Dermis blood vessel endothelial cell (primary cell): ENCODE measurements around the gene PTPRH. TPM values are rescaled to one million over a fixed set of nuclear protein-coding genes. Genes with fewer than 3 reads are reported as not detected.

Source experiments
- DNase-seq: peaks from one replicate; pipeline ENCODE4 v3.0.0; 2010
- total RNA-seq: library from RNA; depleted of rRNA; stranded (reverse); fragments of >200 nt; gene quantifications from 2 replicates; pipeline ENCODE4 v1.2.3, GENCODE V29; 2014

Gene PTPRH
- total RNA-seq, 1 donor from 2014 or later: 0.17 TPM

DNA sequence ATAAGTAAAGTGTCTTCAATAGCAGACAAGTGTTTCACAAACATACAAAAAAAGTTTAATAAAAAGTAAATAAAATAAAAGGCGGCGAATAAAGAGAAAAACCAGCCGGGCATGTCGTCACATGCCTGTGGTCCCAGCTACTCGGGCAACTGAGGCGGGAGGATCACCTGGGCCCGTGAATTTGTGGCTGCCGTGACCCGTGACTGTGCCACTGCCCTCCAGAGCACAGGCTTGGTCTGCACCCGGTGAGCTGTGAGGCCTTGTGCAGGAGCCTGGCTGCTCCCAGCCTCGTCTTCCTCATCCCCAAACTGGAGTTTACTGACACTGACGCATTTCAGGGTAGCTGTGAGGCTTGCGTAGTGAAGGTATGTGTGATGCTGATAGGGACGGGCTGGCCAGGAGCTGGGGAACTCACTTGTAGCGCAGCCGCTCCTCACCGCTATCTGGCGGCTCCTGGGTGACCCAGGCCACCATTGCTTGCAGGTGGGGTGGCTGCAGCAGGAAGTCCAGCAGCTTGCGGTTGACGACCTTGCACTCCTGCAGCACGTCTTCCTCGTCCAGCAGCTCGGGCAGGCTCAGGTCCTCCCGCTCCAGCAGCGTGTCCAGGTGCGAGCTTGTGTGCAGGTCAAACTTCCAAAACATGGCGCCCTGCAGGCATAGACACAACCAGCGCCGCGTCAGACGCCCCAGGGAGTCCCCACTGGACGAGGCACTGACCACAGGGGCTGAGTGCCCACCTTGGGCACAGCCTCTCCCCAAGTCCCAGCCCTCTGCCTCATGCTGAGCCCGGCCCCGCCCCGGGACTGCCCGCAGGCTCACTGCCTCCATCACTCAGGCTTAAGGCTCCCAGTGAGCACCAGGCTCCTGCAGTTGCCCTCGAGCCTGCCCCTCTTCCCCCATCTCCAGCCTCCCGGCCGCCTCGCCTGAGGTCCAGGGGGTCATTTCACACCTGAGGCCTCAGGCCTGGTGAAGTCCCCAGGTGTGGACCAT, 37.5 kb upstream of the PTPRH start:
- no peak for DNase-seq

DNA sequence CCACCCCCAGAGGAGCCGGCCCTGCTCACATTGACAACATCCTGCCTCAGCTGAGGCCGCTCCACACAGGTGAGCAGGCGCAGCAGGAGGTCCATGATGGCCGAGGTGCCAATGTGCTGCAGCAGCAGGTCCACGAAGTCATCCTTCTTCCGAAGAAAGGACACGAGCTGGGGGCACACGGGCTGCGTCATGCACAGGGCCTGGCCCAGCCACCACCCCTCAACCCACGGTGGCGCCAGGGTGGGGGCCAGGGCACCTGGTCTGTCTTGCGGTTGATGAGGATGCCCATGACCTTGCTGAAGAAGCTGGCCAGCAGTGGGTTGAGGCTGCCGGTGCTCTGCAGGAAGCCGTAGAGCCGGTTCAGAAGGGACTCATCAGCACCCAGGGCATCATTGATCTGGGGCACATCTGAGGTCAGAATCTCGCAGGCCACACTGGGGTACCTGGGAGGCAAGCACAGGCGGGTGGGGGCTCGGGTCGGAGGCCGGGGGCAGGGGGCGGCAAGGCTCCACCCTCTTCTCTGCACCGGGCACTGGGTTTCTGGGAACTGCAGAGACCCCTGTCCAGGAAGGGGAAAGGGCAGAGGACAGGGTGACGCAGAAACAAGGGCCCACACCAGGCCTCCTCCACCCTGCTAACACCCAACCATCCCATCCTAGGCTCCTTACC, 36.1 kb upstream of the PTPRH start:
- no peak for DNase-seq

DNA sequence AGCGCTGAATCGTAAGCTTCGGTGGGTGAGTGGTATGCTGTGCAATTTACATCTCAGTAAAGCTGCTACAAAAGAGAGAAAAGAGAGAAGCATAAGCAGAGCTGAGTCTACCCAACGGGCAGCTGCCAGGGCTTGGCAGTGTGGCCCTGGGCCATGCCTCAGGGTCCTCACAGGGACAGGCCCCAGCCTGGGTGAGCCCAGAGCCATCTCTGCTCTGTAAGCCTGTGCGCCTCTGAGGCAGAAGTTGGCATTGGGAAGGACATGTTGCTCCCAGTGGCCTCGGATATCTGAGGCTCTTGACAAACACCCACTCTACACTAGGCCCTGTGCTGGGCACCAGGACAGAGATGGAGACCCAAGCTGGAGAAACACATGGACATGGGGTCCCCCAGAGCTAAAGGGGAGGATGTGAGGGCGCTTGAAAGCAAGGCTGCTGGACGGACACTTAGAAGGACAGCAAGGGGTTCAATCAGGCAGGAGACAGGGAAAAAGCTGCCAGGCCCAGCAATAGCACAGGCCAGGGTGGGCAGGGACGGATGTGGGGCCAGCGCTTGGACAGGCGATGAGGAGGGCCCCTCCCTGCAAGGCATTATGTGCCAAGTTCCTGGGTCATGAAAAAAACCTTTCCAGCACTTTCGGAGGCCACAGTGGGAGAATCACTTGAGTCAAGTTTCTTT, 34.8 kb upstream of the PTPRH start:
- DNase-seq: no peak

DNA sequence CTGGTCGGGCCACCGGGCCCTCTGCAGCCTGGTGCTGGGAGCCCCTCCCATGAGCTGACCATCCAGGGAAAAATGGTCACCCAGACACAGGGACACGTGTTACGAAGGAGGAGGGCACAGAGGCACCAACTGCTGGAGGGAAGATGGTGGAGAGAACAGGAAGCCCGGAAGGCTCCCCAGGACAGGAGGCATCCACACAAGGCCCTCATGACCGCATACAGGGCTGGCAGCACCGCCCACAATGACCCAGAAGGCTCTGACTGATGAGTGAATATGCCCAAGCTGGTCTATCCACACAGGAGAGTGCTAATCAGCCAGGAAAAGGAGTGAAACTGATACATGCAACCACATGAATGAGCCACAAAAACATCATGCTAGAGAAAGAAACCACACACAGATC, 33.2 kb upstream of the PTPRH start:
- no peak for DNase-seq

DNA sequence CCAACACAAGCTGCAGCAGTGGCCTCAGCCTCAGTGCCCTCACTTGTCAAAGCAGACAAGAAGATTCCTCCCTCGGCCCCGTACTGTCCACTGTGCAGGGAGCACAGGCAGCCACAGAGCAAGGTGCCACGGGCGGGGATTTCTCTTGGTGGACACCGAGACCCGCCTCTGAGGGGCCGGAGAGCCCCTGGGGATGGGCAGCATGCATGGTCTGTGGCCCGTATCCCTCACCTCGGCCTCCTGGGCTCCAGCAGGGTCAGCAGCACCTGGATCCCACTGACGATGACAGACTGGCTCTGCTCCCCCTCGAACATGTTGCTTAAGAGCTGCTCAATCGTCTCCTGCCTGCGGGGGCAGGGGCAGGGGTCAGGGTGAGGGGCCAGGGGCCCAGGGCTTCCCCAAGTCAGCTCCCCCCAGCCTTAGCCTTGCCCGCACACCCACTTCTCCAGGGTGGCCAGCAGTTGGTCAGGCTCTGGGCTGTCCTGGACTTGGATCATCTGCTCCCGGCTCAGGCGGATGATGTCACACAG, 32.7 kb upstream of the PTPRH start:
- DNase-seq: no peak

DNA sequence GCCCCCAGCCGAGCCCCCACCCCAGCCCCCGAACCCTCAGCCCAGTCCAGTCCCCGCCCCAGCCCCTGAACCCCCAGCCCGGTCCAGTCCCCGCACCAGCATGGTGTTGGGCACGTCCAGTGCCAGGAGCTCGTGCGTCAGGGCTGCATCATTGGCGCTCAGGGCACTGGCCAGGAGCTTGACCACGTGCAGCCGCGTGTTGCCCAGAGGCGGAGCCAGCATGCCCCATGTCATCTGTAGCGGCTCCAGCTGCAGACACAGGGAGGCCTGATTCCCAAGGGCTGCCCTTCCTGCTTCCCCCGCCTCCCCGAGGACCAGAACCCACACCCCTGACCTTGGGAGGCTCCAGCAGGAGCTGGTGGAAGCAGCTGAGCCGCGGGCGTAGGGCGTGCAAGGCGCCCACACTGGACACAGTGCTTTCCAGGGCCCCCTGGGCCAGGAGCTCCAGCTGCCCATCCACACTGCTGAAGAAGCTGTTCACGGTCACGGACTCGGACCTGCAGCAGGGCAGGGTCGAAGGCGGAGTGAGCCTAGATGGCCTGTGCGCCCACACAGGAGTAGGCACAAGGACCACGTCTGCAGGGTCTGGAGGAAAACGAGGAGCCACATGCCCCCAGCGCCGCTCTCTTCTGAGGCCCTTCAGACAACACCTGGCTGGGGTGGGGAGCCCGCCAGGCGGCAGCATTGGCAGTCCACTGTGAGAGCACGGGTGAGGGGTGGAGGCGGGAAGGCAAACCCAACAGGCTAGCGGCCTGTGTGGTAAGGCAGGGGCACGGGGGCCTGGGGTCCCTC, 32.0 kb upstream of the PTPRH start:
- no peak for DNase-seq

DNA sequence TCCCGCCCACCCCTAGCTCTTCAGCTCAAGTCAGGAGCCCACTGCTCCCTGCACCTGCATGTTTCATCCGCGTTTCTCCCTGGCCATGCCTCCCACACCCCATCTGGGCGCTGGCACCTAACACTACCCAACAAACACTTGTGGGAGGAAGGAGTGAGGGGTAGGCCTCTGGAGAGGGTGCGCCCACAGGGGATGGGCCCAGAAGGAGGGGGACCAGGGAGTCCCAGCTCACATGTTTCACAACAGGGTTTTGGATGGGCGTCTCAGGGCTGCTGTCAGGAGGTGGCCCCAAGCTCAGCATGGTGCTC, 31.4 kb upstream of the PTPRH start:
- DNase-seq: no peak

DNA sequence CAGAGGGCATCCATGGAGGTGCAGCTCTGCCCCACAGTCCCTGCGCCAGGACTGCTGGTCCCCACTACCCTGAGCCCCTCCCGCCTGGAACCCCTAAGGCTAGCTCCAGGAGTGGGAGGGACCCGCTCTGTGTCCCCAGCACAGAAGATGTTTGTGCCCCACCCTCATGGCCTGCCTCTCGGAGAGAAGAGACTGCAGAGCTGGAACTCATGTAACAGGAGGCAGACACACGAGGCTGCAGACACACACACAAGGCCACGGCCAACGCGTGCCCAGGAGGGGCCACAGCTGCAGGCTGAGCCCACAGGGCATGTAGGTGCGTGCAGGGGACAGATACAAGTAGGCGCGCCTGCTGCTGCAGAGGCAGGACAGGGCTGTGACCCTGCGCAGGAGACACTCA, 29.7 kb upstream of the PTPRH start:
- DNase-seq: no peak

DNA sequence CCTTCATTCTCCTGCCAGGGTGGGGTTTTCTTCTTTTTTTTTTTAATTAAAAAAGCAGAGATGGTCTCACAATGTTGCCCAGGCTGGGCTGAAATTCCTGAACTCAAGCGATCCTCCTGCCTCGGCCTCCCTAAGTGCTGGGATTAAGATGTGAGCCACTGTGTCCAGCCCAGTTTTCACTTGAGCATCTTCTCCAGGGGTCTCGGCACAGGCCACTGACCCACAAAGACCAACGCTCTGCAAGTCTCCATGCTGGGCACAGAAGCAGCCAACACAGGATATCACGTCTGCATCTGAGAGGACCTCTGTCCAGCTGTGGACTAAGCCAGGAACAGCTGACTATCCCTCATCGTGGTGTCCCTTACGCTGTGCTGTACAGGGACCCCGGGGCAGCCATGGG, 28.7 kb upstream of the PTPRH start:
- DNase-seq: no peak

DNA sequence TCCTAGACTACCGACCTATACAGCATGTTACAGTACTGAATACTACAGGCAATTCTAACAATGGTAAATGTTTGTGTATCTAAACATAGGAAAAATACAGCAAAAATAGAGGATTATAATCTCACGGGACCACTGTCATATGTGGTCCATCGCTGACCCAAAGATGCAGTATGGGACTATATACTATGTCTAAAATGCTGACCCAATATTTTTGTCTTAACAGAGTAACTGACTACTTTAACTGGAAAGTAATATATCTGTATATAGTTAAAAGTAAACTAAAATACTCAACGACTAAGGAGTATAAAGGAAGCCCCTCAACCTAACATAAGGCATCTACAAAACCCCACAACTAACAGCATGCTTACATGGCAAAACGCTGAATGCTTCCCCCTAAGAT, 23.7 kb upstream of the PTPRH start:
- no peak for DNase-seq

DNA sequence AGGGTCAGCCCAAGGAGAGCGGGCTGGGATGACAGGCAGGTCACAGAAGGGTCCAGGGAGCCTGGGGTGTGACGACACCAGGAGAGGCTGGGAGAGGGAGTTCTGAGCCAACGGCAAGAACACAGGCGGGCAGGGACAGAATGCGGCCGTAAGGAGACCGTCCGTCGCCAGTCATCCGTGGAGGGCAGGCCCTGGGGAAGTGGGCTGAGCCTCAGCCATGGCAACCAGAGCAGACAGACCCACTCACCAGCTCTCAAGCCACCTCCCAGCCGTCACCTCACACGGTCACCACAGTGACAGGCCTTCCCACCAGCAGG, 22.9 kb upstream of the PTPRH start:
- no peak for DNase-seq

DNA sequence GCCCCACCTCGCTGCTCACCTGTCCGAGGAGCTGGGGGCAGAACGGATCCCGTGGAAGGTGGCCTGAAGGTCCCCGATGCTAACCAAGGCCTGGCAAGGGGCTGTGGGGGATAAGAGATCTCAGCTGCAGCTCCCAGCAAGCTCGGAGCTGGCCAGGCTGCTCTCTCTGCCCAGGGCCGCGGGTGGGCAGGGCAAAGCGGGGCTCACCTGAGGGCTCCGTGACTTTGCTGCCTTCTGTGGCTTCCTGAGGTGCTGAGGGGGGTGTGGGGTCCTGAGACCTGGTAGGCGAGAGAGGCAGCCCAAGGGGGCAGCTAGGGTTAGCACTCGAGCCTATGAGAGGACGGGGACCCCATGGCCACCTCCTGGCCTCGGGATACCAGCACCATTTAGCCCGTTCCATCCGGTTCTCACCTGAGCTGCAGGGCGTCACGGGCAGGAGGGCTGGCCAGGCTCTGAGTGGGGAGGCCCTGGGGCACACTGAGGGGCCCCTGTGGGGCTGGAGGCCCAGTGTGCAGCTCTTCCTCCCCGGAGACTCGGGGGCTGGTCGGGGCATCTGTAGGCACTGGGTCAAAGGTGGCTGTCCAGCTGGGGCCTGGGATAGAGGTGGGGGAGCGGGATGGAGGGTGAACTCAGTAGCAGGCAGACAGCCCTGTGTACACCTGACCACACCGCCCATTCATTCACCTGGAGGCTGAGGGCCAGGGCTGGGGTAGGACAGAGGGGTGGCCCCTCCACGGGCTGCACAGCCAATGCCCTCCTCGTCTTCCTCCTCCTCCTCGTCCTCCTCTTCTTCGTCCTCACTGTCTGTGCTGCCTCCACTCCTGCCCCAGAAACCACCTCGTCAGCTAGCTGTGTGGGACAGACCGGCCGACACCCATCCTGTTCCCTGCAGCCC, 22.3 kb upstream of the PTPRH start:
- no peak for DNase-seq

DNA sequence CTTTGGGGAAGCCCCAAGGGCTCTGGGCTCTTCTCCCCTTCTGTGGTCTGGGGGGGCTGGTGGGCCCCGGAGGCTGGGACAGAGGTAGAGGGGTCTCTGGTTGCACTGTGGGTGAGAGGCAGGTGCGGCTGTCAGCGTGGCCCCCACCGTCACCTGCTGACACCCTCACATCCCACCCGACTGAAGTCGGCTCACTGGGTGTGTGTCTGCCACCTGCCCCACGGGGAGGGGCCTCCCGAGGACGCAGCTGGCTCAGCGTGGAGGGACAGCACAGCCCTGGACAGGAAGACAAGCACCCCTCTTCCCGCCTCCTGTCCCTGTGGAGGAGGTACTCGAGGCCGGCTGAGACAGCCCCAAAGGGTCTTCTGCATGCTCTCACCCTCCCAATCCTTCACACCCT, 21.5 kb upstream of the PTPRH start:
- no peak for DNase-seq

DNA sequence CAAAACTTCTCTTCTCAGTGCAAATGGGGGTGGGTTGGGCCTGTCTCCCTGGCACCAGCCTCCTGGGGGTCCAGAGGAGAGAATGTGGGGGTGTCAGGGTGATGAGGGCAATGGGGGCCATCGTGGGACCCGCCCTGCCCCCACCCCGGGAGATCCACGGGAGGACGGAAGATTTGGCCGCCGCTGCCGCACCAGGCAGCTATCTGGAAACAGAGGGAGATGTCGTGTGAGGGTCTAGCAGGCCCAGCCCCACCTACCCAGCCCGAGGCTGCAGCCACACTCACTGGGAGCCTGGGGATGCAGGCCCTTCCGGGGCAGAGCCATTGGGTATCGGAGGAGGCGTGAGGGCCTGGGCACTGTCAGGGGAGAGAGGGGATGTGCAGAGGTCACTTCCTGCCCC, 21.0 kb upstream of the PTPRH start:
- no peak for DNase-seq

DNA sequence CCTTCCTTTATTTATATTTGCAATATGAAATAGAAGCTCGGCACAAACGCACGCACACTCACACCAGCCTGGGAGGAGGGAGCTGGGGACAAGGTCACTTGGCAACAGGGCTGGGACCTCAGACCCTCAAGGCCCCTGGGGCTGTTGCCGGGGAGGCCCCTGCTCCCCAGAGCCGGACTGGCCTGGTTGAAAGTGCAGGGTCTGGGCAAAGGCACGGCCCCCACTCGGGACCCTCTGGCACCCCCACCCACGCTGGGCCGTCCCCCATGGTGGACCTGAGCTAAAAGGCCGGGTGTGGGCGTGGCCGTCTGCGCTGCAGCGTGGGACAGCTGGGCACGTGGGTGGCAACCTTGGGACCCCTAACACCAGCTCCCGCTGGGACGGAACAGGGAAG, 20.5 kb upstream of the PTPRH start:
- no peak for DNase-seq

DNA sequence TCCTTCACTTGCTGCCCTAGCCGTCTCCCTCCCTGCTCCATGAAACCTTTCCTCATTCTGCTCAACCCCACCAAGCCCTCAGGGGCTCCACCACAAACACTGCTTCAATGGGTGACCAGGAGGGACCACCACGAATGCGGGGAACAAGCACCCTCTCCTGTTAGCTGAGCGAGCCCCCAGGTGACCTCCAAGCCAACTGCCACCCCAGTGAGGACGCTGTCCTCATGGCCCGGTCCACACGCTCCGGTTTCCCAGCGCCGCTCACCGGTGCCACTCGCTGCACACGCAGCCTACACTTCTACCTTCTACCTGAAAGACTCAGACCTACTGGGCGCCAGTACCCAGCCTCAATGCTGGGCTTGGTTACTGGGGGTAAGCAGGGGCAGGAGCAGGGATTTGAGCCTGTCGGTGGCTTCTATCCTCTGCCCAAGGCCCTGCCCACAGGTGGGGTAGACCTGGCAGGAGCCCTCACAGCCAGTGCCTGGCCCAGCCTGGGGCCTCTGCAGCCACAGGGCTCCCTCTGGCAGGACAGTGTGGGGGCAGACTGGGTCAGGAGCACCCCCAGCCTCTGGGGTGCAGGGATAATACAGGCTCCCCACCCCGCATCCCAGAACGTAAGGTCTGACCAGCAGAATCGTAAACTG, 20.0 kb upstream of the PTPRH start:
- DNase-seq: no peak

DNA sequence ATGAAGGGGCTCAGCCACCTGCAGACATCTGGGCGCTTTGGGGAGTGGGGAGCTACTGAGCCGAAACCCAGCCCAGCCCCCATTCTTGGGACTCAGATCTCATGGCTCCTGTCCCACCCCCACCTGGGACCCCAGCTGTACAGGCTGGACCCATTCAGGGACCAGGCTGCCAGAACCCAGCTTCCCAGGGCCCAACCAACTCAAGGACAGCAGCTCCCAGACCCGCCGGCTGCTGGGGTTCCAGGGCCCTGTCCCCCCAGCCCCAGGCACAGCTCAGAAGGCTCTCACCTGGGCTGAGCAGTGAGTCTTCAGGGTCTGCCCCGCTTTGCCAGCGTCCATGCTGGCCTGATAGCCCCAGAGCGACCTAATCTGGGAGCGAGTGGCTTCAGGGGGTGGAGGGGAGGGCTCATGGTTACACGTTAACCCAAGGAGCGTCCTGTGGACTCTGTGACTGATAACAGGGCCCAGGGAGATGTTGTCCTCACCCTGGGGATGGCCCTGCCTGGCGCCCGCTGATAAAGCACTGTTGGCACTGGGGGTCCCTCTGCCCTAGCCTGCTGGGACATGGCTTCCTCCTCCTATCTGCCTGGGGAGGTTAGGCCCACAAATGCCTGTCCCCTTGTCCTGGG, 19.2 kb upstream of the PTPRH start, which contains the start of gene TMEM86B:
Gene TMEM86B (minus strand): TSS at position 361 of the 629 bp plus-strand sequence. CDS start 22 bp downstream, at position 339.
- no peak for DNase-seq

DNA sequence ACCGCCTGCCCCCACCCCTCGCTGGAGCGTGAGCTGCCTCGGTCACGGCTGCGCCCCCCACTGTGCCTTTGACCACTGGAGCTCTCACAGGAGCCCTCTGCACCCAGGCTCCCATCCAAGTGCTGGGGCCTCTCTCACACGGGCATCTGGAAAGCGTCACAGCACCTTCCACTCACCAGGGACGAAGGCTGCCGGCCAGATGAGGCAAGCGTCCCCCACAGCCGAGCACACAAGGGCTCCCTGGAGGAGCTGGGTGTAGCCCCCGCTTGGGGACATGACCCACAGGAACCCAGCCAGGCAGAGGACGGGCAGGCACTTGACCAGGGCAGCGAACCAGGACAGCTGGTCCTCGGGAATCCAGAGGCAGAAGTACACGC, 18.7 kb upstream of the PTPRH start:
- no peak for DNase-seq

DNA sequence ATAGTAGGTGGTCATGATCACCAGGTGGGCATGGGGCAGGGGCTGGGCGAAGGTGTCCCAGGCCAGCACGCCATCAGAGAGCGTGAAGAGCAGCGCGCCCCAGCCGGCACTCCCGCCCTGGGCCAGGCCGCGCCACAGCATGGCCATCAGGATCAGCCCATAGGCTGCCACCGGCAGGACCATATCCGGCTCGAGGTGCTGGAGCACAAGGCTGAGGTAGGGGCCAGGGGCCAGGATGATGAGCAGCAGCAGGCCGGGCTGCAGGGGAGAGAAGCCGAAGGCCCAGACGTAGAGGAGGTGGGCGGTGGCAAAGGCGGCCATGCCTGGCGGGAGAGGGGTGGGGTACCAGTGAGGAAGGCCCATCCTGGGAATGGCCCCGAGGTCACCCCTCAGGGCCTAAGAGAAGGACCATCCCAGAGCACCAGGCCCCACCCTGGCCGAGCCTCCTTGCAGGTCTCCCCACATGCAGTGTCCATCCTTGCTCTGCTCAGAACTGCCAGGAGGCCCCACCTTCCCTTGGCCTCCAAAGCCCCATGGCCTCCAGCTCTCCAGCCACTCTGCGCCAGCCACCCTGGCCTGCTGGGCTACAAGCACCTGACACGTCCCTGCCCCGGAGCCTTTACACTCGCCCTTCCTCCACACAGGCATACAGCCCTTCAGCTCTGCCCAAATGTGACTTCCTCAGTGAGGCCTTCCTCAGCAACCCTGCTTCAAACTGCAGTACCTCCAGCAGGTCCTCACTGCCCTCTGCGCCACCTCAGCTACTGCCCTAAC, 18.1 kb upstream of the PTPRH start:
- DNase-seq: no peak

DNA sequence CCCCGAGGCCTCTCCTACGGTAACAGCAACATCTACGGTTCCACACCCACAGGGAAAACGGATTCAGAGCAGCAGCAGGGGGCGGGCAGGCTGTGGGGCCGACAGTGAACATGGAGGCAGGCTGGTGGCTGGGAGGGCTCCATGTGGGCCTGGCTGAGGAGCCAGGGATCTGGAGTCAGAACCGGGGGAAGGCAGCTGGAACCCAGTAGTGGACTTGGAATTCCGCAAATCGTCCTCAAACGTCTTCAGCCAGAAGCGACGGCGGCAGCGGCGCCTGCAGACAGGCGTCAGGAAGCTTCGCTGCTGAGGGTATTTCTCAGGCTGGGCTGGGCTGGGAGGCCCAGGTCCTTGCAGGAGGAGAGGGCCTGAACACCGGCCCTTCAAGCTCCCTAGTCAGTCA, 17.5 kb upstream of the PTPRH start:
- no peak for DNase-seq
